ENCODE data around the gene HELLS. TPM values are rescaled to one million over a fixed set of nuclear protein-coding genes. Genes with fewer than 3 reads are reported as not detected.

HELLS gene
- polyA plus RNA-seq, 1 of the 3 experiments (the other 2 are of a cell fraction), result 17.3 TPM

DNA sequence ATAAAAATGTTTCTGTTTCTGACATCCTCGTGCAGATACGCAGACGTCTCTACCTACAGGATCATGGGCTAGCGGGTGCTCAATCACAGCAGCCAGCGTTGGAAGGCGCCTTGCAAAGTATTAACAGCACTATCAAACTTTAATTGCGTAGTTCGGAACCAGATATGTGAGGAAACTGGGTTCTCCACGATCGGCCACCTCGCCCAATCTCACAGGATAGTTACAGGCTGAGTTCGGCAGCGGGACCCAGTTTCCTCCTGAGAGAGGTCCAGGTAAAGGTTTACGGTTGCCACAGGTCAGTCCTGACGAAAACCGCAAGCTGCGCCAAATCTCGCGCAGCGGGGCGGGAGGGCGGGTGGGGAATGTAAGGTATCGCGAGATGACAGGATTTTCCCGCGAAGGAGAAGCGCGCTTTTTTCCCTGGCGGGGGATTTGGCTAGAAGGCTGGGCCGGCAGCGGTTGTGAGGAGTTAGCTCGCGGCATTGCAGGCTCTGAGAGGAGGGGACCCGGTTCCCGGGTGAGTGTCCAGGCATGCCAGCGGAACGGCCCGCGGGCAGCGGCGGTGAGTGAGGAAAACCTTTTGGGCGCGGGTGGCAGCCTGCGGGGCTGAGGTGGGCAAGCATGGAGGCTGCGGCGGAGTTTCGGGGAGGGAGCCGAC, at the start of gene HELLS (continued):
- TF ChIP-seq, protein P1, sequence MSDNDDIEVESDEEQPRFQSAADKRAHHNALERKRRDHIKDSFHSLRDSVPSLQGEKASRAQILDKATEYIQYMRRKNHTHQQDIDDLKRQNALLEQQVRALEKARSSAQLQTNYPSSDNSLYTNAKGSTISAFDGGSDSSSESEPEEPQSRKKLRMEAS (IDR thresholded peaks at IDR 0.05; ENCODE audit: low read depth), result peak; percentile 74; the same call in 1 of the 2 replicates
- peak; percentile 58; the same call in 1 of the 2 replicates for TF ChIP-seq POLR2AphosphoS5 (IDR thresholded peaks at IDR 0.05; ENCODE audit: low read depth, low read length)
- TF ChIP-seq, protein P2, sequence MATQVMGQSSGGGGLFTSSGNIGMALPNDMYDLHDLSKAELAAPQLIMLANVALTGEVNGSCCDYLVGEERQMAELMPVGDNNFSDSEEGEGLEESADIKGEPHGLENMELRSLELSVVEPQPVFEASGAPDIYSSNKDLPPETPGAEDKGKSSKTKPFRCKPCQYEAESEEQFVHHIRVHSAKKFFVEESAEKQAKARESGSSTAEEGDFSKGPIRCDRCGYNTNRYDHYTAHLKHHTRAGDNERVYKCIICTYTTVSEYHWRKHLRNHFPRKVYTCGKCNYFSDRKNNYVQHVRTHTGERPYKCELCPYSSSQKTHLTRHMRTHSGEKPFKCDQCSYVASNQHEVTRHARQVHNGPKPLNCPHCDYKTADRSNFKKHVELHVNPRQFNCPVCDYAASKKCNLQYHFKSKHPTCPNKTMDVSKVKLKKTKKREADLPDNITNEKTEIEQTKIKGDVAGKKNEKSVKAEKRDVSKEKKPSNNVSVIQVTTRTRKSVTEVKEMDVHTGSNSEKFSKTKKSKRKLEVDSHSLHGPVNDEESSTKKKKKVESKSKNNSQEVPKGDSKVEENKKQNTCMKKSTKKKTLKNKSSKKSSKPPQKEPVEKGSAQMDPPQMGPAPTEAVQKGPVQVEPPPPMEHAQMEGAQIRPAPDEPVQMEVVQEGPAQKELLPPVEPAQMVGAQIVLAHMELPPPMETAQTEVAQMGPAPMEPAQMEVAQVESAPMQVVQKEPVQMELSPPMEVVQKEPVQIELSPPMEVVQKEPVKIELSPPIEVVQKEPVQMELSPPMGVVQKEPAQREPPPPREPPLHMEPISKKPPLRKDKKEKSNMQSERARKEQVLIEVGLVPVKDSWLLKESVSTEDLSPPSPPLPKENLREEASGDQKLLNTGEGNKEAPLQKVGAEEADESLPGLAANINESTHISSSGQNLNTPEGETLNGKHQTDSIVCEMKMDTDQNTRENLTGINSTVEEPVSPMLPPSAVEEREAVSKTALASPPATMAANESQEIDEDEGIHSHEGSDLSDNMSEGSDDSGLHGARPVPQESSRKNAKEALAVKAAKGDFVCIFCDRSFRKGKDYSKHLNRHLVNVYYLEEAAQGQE (IDR thresholded peaks at IDR 0.05; ENCODE audit: low read depth, low read length), result no peak
- no peak for TF ChIP-seq GATA2 (CRISPR knock-in tag; IDR thresholded peaks at IDR 0.05)
- no peak; the same call in 1 of the 2 replicates for TF ChIP-seq RCOR1 (IDR thresholded peaks at IDR 0.05; ENCODE audit: low read length)
- no peak; the same call in 1 of the 2 replicates for TF ChIP-seq TCF12 (IDR thresholded peaks at IDR 0.05)
- TF ChIP-seq ELF1 (IDR thresholded peaks at IDR 0.05), result no peak
- TF ChIP-seq MEF2A (IDR thresholded peaks at IDR 0.05; ENCODE audit: borderline replicate concordance, low read depth), result no peak

DNA sequence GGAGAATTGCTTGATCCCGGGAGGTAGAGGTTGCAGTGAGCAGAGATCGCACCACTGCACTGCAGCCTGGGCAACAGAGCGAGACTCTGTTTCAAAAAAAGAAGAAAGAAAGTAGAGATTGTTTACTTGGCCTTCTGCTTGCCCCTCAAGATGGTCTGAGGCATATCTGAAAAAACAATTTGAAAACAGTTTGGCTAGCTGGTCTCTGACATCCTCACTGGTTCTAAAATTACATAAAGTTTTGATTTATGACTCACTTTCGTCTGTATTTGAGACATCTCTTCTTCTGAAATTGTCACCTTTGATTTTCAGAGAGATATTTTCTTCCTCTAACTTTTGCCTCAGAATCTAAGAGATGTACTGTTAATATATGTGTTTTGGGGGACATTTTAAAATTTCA, 49.6 kb upstream of the HELLS start:
- DNase-seq, result no peak

More for the DNA sequence above, 49.6 kb upstream of the HELLS start:
- no peaks in the 10 kb centered on the region for H3K79me2 ChIP-seq (ENCODE audit: insufficient read depth)
- no peaks in the 10 kb centered on the region for H3K27me3 ChIP-seq (ENCODE audit: insufficient read depth)
- 77% methylated on average over 4 of the region's 4 CpGs for WGBS (ENCODE audit: low lambda C conversion rate)
- H3K4me2 ChIP-seq, result 0 out of 2 replicates have a peak overlapping the region, but pooled peaks have one; percentile 5
- no peaks in the 10 kb centered on the region for H3K9me2 ChIP-seq
- H3K36me3 ChIP-seq (replicated peaks in 1 of 2; ENCODE audit: control insufficient read depth in 1 of 2, insufficient read depth in 2 of 2, low read length in 1 of 2), result peaks cover 0 to 13% of the 10 kb centered on the region in 2 experiments
- 0 out of 4 replicates have a peak overlapping the region, but pooled peaks of 1 of the 2 experiments have one; percentile 10 for H3K4me3 ChIP-seq (ENCODE audit: low read depth in 2 of 2, low read length in 1 of 2)
- no peaks in the 10 kb centered on the region; a peak in 2 of 4 replicates for H3K4me1 ChIP-seq (ENCODE audit: control insufficient read depth in 1 of 2, insufficient read depth in 2 of 2, low read depth in 1 of 2, low read length in 1 of 2)
- H3K27ac ChIP-seq (ENCODE audit: low read depth in 2 of 2, low read length in 1 of 2), result peak overlapping the region in 1 of 2 experiments; percentile 54; a peak in 2 of 4 replicates
- H2AFZ ChIP-seq (ENCODE audit: low read depth), result no peak overlapping the region
- ChIA-PET POLR2A (no interaction called here), CTCF (interaction anchor here (1.4 kb wide), 1 partner anchor 10 kb away, joined by 3 read pairs; no protein-coding TSS in a partner anchor)
- peaks cover 9% of the 10 kb centered on the region for H3F3A ChIP-seq (replicated peaks; ENCODE audit: insufficient read depth)
- H4K20me1 ChIP-seq (ENCODE audit: insufficient read depth), result no peaks in the 10 kb centered on the region
- H3K9me3 ChIP-seq, result no peaks in the 10 kb centered on the region
- H3K9ac ChIP-seq, result no peak overlapping the region
- TF ChIP-seq, protein P3, sequence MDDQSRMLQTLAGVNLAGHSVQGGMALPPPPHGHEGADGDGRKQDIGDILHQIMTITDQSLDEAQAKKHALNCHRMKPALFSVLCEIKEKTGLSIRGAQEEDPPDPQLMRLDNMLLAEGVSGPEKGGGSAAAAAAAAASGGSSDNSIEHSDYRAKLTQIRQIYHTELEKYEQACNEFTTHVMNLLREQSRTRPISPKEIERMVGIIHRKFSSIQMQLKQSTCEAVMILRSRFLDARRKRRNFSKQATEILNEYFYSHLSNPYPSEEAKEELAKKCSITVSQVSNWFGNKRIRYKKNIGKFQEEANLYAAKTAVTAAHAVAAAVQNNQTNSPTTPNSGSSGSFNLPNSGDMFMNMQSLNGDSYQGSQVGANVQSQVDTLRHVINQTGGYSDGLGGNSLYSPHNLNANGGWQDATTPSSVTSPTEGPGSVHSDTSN (IDR thresholded peaks at IDR 0.05), result peak; percentile 65
- TF ChIP-seq FOXJ3 (CRISPR knock-in tag; IDR thresholded peaks at IDR 0.05), result no peak
